Left forelimb (tissue), 1 donor: ENCODE results near the gene SGCD.
"Not testable (repeated sequence)": the region's sequence is repeated elsewhere in the genome, so short reads cannot be mapped to it uniquely, and the experiment has no call there.

ENCODE experiments used
- DNase-seq: peaks from one replicate; pipeline ENCODE4 v3.0.0-alpha.2; 2018; ENCODE audit warnings: low spot score

The SGCD gene

GRCh38 chr5:156582193-156582598 is 255.2 kb downstream of the SGCD start:
- no peak for DNase-seq

DNA sequence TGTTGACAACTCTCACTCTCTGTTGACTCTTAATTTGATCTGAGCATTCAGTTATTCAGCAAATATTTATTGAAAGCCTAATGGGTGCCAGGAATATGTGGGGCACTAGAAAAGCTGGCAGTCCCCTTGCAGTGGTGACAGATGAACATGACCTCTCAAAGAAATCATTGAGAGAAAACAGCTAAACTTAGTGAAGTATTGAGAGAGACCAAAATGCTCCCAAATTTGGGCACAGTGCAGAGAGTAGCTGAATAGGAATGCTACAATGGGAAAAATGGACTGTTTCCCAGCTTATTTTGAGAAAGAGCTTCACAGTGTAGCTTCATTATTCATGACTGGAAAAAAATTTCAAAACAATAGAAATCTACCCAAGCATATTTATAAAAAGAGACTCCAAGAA is 257.9 kb downstream of the SGCD start:
- no peak for DNase-seq

DNA sequence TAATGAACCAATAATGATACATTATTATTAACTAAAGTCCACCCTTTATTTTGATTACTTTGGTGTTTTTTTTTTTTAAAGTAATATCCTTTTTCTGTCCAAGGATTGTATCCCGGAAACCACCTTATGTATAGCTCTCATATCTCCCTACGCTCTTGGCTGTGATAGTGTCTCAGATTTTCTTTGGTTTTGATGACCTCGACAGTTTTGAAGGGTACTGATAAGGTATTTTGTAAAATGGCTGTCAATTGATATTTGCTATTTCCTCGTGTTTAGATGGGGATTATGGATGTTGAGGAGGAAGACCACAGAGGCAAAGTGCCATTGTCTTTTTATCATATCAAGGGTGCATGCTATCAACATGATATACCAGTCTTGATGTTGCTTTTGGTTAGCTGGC is 259.0 kb downstream of the SGCD start:
- DNase-seq, result no peak

DNA sequence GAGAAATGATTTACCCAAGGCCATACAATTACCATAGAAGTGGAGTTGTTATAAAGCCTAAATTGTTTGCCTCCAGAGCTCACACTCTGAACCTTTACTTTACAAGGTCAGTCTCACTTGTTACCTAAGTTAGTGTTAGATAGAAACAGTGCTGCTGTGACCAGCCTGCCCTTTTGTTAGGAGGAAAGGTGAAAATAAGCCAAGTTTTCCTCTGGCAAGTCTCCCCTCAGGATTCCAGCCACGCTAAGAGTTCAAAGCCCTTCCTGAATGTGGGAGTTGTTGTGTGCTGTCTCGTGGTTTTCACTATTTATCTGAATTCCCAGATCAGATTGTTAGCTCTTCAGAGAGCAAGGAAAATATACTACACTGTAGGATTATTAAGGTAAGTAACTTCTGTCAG is 260.0 kb downstream of the SGCD start:
- DNase-seq, result no peak

- DNase-seq, result no peak
Observed at GRCh38 chr5:156588306-156588705, 261.3 kb downstream of the SGCD start.

- no peak for DNase-seq
Observed at GRCh38 chr5:156589104-156589945, 262.4 kb downstream of the SGCD start.

- no peak for DNase-seq
Observed at GRCh38 chr5:156589946-156590216, 262.9 kb downstream of the SGCD start.

GRCh38 chr5:156590978-156591377 is 264.0 kb downstream of the SGCD start:
- no peak for DNase-seq

GRCh38 chr5:156591631-156592030 is 264.7 kb downstream of the SGCD start:
- DNase-seq, result no peak

- no peak for DNase-seq
Observed at GRCh38 chr5:156593546-156593945, 266.6 kb downstream of the SGCD start.

DNA sequence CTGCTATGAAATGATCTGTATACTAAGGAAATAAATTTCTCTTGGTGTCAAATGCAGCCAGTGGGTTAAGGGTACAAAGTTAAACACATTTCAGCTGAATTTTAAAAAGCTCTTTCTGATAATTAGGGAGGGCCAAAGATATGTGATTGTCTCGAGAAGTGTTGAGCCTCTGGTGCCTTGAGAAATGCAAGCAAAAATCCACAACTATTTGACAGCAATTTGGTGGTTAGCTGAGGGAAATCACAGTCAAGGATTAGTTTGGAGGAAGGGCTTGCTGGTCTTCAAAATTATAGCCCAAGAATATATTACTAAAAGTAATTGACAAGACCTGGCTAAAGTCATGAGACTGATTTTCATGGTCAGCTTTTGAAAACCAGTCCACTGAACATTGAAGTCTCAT is 267.4 kb downstream of the SGCD start:
- no peak for DNase-seq

DNA sequence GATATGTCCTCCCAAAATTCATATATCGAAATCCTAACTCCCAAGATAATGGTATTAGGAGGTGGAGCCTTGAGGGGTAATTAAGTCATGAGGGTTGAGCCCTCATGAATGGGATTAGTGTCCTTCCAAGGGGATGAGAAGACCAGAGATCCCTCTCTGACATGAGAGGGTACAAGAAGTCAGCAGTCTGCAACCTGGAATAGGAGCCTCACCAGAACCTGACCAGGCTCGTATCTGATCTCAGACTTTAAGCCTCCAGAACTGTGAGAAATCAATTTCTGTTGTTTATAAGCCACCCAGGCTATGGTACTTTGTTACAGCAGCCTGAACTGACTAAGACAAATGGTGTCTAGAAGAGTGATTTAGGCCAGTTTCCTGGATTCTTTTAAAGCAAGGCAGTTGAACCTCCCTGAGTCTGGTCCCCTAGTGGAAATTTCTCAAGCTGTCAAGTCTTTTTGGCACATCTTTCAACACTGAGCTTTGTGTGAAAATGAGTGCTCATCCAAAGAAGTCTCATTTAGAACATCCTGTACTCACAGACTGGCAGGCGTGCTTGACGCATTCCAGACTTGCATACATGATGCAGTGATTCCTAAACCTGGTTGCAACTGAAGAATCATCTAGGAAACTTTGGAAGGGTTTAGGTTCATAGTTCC is 268.3 kb downstream of the SGCD start:
- DNase-seq, result no peak

GRCh38 chr5:156597276-156597675 is 270.3 kb downstream of the SGCD start:
- DNase-seq, result no peak

- no peak for DNase-seq
Observed at GRCh38 chr5:156598964-156599363, 272.0 kb downstream of the SGCD start.

DNA sequence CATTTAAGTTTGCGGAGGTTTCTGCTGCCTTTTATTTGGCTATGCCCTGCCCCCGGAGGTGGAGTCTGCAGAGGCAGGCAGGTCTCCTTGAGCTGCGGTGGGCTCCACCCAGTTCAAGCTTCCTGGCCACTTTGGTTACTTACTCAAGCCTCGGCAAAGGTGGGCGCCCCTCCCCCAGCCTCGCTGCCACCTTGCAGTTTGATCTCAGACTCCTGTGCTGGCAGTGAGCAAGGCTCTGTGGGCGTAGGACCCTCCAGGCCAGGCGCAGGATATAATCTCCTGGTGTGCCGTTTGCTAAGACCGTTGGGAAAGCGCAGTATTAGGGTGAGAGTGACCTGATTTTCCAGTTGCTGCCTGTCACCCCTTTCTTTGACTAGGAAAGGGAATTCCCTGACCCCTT is 283.6 kb downstream of the SGCD start:
- not testable (repeated sequence) for DNase-seq

DNA sequence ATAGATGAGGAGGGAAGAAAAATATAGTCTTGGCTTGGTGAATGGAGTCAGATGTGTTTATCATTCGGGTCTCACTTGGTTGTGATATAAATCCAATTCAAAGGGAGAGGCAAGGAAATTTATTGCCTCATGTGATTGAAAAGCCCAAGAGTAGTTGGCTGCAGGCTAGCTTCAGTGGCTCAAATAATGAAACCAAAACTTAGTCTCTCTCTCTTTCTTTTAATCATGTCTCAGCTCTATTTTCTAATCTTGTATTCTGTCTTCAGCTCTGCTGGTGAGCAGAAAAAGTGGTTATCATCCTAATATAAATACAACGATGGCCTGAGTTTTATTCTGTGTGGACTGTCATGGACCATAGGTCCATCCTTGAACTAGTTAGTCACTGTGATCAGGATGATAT is 288.9 kb downstream of the SGCD start:
- no peak for DNase-seq

DNA sequence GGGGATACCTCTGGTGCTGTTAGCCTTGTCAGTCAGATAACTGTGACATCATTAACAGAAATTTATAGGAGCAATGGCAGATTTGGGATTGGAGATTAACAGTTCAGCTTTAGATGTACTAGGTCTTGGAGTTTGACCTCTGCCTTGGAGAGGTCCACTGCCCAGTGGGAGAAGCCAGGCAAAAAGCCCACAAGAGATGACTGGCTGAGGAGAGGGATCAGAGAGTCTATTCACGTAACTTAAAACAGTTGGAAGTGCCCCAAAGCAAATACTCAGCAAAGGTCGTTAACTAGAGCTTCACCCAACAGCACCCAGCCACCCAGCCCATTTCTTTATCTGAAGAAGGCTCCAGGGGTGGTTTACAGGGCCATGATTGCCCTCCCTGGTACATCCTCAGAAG is 290.5 kb downstream of the SGCD start:
- no peak for DNase-seq

GRCh38 chr5:156618601-156619000 is 291.6 kb downstream of the SGCD start:
- DNase-seq, result no peak

DNA sequence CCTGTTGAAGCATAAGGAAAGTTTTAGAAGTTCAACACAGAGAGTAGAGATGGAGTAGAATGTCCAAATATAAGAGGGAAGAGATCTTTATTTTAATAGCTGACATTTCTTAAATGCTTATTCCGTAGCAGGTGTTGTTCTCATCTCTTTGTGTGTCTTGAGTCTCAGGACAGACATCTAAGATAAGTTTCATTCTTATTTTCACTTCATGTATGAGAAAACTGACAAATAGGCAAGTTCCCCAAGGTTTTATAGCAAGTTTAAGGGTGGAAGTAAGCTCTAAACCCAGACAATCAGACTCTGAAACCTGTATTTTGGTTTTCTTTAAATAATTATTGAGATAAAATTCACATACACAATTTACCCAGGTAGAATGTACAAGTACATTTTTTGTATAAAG is 294.8 kb downstream of the SGCD start:
- DNase-seq, result no peak

GRCh38 chr5:156623381-156624040 is 296.5 kb downstream of the SGCD start:
- no peak for DNase-seq

DNA sequence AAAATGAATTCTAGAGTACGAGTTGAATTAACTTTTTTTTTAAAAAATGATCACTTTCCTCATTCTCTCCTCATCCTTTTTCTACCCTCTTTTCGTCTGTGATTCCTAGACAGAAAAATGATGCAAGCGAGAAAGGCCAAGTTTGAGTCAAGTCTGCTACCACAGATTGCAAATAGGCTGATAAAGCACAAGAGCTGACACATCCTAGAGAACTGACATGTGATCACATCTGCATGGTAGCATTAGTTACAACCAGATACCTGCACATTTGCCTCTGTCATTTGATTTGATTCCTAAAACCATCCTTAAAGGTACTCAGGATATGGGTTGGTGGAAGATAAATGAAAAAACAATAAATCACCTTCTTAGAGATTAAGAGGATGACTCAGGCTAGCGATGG is 297.7 kb downstream of the SGCD start:
- DNase-seq, result no peak

GRCh38 chr5:156628421-156628820 is 301.5 kb downstream of the SGCD start:
- DNase-seq, result no peak

- no peak for DNase-seq
Observed at GRCh38 chr5:156631005-156631404, 304.0 kb downstream of the SGCD start.
